K562 (cell line): Measurements from ENCODE around the gene ARMH4.

Experiments used
- HMG20B ChIP-seq: fragments of 250-450 bp; sonication (Bioruptor Pico); IDR thresholded peaks from 2 replicates; pipeline ENCODE4 v1.5.0; 2021; ENCODE audit warnings: mild to moderate bottlenecking
- KAT8 ChIP-seq: fragments of 450-650 bp; IDR thresholded peaks from 2 replicates; pipeline ENCODE4 v1.6.1; 2016; ENCODE audit warnings: low read depth, mild to moderate bottlenecking
- ZC3H11A ChIP-seq: IDR thresholded peaks from 2 replicates; pipeline ENCODE4 v1.6.1; 2012; ENCODE audit warnings: low read depth, low read length, improper control_type of control experiment

- no peak for TF ChIP-seq ZC3H11A
- TF ChIP-seq KAT8 = no peak
- no peak for TF ChIP-seq HMG20B (CRISPR knock-in tag)
Measured at GRCh38 chr14:57960946-57961785, 190.8 kb downstream of the ARMH4 start.
